ENCODE results near the gene NUPR2. TPM values are rescaled to one million over a fixed set of nuclear protein-coding genes. Genes with fewer than 3 reads are reported as not detected.
"Not testable (repeated sequence)": the region's sequence is repeated elsewhere in the genome, so short reads cannot be mapped to it uniquely, and the experiment has no call there.

NUPR2 gene
- total and polyA plus RNA-seq, 2 donors from 2014 or later = 10.3 to 39.6 TPM

- Histone ChIP-seq H3K27me3 (ENCODE audit: control insufficient read depth, insufficient read depth, low read length) (no peaks in the 10 kb centered on the region), H3K4me3 (ENCODE audit: low read length in 3 of 3) (no peak overlapping the region), H3K4me1 (ENCODE audit: control insufficient read depth in 2 of 3, insufficient read depth in 2 of 3, low read depth in 1 of 3, low read length in 3 of 3) (peaks cover 0 to 3% (median 0%) of the 10 kb centered on the region in 3 donors), H3K9me3 (ENCODE audit: control insufficient read depth in 2 of 3, insufficient read depth in 1 of 3, low read length in 3 of 3) (no peaks in the 10 kb centered on the region), H3K9ac (ENCODE audit: low read length in 3 of 3) (no peak overlapping the region), H3K27ac (ENCODE audit: low read depth in 2 of 2, low read length in 2 of 2) (no peak overlapping the region), H3K36me3 (ENCODE audit: control insufficient read depth in 2 of 3, insufficient read depth in 3 of 3, low read length in 3 of 3) (peaks cover 1 to 32% (median 11%) of the 10 kb centered on the region in 3 donors)
- TF ChIP-seq CTCF (IDR thresholded peaks at IDR 0.05; ENCODE audit: borderline replicate concordance, extremely low read depth, insufficient read depth) = no peak
- intact Hi-C loops (cut with DNase I) = no loop called here
- FAIRE-seq (no peak), DNase-seq (no peak)
Observed at GRCh38 chr7:56097700-56098099, 18.5 kb downstream of the NUPR2 start.

GRCh38 chr7:56092789-56093531 lies 23.3 kb downstream of the NUPR2 start, which contains the start of gene PHKG1:
Gene PHKG1, minus strand, starts transcription at chr7:56092952. Its CDS starts 4,011 bp downstream, at chr7:56088941.
- intact Hi-C loops (cut with DNase I) = no loop called here
- Histone ChIP-seq H3K4me3 (ENCODE audit: low read length in 3 of 3) (no peak within 1 kb of the TSS), H3K36me3 (ENCODE audit: control insufficient read depth in 2 of 3, insufficient read depth in 3 of 3, low read length in 3 of 3) (no peaks in the 10 kb centered on the region), H3K27me3 (ENCODE audit: control insufficient read depth, insufficient read depth, low read length) (no peaks in the 10 kb centered on the region), H3K4me1 (ENCODE audit: control insufficient read depth in 2 of 3, insufficient read depth in 2 of 3, low read depth in 1 of 3, low read length in 3 of 3) (peaks cover 0 to 3% (median 0%) of the 10 kb centered on the region in 3 donors), H3K9ac (ENCODE audit: low read length in 3 of 3) (no peak within 1 kb of the TSS), H3K27ac (ENCODE audit: low read depth in 2 of 2, low read length in 2 of 2) (no peak within 1 kb of the TSS), H3K9me3 (ENCODE audit: control insufficient read depth in 2 of 3, insufficient read depth in 1 of 3, low read length in 3 of 3) (no peaks in the 10 kb centered on the region)
- TF ChIP-seq CTCF (IDR thresholded peaks at IDR 0.05; ENCODE audit: borderline replicate concordance, extremely low read depth, insufficient read depth) = peak; percentile 37
- DNase-seq (peak in 3 of 5 donors; percentile 26 to 92 (median 65)), FAIRE-seq (no peak)

- DNase-seq; intact Hi-C loops (cut with DNase I); H3K27me3 ChIP-seq (ENCODE audit: control insufficient read depth, insufficient read depth, low read length); H3K27ac ChIP-seq (ENCODE audit: low read depth in 2 of 2, low read length in 2 of 2); H3K4me3 ChIP-seq (ENCODE audit: low read length in 3 of 3); FAIRE-seq; H3K36me3 ChIP-seq (ENCODE audit: control insufficient read depth in 2 of 3, insufficient read depth in 3 of 3, low read length in 3 of 3); H3K4me1 ChIP-seq (ENCODE audit: control insufficient read depth in 2 of 3, insufficient read depth in 2 of 3, low read depth in 1 of 3, low read length in 3 of 3); H3K9ac ChIP-seq (ENCODE audit: low read length in 3 of 3); H3K9me3 ChIP-seq (ENCODE audit: control insufficient read depth in 2 of 3, insufficient read depth in 1 of 3, low read length in 3 of 3): not testable (repeated sequence)
Observed at GRCh38 chr7:56092388-56092787, 23.8 kb downstream of the NUPR2 start.

- no peak for FAIRE-seq
- intact Hi-C loops (cut with DNase I) = no loop called here
Observed at GRCh38 chr7:56091591-56091990, 24.6 kb downstream of the NUPR2 start.

More at GRCh38 chr7:56091591-56091990, 24.6 kb downstream of the NUPR2 start:
- Histone ChIP-seq H3K27me3 (ENCODE audit: control insufficient read depth, insufficient read depth, low read length) (no peaks in the 10 kb centered on the region), H3K4me1 (ENCODE audit: control insufficient read depth in 2 of 3, insufficient read depth in 2 of 3, low read depth in 1 of 3, low read length in 3 of 3) (peaks cover 0 to 3% (median 0%) of the 10 kb centered on the region in 3 donors), H3K9ac (ENCODE audit: low read length in 3 of 3) (no peak overlapping the region), H3K36me3 (ENCODE audit: control insufficient read depth in 2 of 3, insufficient read depth in 3 of 3, low read length in 3 of 3) (peaks cover 0 to 3% (median 0%) of the 10 kb centered on the region in 3 donors), H3K9me3 (ENCODE audit: control insufficient read depth in 2 of 3, insufficient read depth in 1 of 3, low read length in 3 of 3) (no peaks in the 10 kb centered on the region), H3K4me3 (ENCODE audit: low read length in 3 of 3) (no peak overlapping the region), H3K27ac (ENCODE audit: low read depth in 2 of 2, low read length in 2 of 2) (no peak overlapping the region)
- DNase-seq = no peak
- no peak for TF ChIP-seq CTCF (IDR thresholded peaks at IDR 0.05; ENCODE audit: borderline replicate concordance, extremely low read depth, insufficient read depth)

Data from kidney (tissue), 14 donors.